ENCODE data around the gene MX2.
"Not testable (repeated sequence)": the region's sequence is repeated elsewhere in the genome, so short reads cannot be mapped to it uniquely, and the experiment has no call there.

MX2 gene

DNA sequence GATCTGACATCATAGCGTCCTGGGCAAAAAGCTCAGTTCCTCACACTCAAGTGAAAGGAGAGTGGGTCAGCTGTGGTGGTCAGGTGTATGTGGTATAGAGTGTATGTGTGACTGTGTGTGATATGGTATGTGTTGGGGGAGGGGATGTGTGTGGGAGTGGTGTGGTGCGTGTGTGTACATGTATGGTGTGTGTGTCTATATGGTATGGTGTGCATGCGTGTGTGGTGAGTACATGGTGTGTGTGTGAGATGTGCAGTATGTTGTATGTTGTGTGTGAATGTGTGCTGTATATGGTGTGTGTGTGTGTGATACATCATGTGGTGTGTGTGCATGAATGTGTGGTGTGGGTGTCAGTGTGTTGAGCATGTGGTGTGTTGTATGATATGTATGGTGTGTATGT is 24.3 kb upstream of the MX2 start:
- no peak for DNase-seq (ENCODE audit: low read depth)

DNA sequence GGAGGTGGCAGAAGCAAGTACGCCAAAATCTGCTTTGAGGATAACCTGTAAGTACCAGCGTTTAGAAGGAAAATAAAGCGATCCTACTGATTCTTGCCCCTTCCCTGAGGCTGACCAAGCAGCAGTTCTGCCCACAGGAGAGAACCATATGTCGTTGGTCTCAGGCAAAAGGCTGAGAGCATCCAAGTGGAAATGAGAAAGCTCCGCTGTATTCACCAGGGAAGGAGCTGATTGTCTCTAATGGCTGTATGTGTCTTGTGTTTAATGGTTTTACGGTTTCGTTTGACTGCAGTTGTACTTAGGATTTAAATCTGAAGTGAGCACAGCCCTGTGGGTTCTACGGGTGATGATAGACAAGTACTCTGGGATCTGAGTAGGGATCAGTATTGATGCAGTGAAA is 23.4 kb upstream of the MX2 start:
- DNase-seq (ENCODE audit: low read depth), result no peak

DNA sequence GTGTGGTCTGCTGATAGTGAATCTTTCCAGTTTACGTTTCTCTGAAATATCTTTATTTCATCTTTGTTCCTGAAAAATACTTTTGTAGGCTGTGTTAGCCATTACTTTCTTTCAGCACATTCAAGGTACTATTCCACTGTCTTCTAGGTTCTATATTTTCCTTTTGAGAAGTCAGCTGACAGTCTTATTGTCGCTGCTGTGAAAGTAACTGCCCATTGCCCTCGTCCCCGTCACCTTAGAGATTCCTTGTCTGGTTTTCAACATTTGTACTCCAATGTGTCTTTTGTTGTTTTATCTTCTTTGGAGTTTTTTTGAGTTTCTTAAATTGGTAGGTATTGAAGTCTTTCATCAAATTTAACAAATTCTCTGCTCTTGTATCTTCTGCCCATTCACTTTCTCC is 19.8 kb upstream of the MX2 start:
- DNase-seq (ENCODE audit: low read depth), result no peak

DNA sequence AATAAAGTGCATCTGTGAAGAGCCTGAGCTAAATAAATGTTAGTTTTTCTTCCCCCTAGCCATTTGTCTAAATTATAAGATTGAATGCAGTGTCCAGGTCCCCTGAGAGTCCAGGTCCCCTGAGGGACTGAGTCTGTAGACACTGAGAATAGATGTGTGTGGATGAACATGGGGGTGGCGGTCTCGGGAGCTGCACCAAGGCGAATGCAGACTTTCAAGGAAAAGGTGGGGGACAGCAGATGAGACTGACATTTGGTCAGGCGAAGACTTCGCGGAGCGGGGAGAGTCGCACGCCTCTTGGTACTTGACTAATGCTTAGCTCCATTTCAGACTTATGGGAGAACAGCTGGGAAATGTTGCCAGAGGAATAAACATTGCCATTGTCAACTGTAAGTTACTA is 17.7 kb upstream of the MX2 start:
- no peak for DNase-seq (ENCODE audit: low read depth)

DNA sequence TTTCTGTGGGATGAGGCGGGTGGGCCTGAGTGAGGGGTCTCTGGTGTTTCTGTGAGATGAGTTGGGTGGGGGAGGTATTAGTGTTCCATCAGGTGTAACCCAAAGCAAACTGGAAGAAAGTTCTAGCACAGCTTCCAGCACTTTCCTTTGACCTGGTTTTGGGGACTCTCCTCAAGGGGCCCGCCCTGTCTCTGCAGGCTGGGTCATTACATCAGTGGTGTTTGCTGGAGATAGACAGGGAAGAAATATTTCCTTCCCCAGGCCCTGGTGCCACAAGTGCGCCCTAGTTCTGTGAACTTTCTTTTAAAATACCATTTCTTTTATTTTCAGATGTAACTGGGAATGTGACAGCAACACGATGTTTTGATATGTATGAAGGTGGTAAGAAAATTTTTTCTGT is 16.5 kb upstream of the MX2 start:
- no peak for DNase-seq (ENCODE audit: low read depth)

DNA sequence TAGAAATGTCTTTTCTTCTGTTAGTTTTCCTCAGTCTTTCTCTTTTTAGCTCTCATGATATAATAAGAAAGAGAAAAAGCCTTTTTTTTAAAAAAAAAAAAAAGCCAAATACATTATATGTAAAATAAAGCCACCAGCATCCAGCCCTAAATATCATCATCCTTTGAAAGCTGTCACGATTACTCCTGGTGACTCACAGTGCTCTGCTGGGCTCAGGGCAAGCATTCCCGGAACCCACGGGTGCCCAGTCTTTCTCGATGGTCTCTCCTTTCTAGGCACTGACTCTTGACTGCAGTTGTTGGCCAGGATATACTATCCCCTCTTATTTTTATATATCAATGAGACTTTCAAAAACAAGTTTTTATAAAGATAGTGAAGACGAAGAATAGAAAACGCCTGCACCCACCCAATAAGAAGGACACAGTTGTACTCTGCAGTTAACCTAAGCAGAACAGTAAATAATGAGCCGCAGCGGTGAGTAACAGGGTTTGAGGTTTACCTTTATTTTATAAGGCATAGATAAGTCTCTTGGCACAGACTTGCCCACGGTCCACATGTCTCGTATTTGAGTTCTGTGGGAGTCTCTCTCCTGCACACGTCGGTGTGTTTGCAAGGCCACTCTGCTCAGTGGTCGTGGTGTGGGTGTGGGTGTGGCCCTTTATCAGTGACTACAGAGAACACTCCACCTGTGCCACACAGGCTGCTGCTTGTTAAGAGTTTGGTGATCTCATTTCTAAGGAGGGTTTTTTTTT is 15.7 kb upstream of the MX2 start:
- no peak for DNase-seq (ENCODE audit: low read depth)

DNA sequence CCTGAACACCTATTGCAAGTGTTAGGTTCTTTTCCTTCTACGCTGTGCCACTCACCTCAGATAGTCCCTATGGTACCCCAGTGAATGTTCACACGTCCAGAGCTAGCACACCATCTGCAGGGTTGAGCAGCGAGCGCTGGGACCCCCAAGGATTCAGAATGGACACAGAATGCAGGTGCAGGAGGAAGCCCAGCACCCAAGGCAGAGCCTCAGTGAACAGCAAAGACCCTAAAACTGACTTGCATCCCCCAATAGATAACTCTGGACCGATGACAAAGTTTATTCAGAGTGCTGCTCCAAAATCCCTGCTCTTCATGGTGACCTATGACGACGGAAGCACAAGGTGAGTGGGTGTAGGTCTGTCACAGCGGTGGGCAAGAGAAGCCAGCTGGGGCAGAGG is 15.1 kb upstream of the MX2 start:
- no peak for DNase-seq (ENCODE audit: low read depth)

DNA sequence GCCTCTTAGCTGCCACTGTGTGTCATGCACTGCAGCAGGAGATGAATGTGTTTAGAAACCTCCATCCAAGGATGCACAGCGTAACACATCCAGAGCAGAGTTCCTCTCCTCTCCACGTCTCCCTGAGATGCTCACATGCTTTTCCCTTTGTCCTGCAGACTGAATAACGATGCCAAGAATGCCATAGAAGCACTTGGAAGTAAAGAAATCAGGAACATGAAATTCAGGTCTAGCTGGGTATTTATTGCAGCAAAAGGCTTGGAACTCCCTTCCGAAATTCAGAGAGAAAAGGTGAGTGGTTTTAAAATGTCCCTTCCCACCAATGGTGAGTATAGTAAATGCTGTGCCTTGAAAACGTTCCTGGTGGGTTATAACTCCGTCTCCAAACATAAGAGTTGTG is 13.4 kb upstream of the MX2 start:
- DNase-seq (ENCODE audit: low read depth), result no peak

DNA sequence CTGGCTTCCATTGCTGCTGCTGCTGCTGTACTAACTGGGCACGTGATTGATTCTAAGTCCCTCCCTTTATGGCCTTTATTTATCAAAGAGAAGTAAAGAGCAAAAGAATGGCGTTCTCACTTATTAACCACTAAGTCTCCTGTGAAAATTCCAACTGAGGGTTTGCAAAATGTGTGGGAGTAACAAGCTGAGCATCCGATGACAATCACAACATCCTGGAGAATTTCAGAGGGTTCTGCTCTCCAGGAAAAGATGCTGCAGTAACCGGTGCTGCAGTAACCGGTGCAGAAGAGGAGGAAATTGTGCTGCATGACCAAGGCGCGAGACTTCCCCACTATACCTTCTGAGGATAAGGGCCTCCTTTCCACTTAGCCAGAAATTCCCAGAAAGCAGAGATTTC is 12.7 kb upstream of the MX2 start:
- no peak for DNase-seq (ENCODE audit: low read depth)

DNA sequence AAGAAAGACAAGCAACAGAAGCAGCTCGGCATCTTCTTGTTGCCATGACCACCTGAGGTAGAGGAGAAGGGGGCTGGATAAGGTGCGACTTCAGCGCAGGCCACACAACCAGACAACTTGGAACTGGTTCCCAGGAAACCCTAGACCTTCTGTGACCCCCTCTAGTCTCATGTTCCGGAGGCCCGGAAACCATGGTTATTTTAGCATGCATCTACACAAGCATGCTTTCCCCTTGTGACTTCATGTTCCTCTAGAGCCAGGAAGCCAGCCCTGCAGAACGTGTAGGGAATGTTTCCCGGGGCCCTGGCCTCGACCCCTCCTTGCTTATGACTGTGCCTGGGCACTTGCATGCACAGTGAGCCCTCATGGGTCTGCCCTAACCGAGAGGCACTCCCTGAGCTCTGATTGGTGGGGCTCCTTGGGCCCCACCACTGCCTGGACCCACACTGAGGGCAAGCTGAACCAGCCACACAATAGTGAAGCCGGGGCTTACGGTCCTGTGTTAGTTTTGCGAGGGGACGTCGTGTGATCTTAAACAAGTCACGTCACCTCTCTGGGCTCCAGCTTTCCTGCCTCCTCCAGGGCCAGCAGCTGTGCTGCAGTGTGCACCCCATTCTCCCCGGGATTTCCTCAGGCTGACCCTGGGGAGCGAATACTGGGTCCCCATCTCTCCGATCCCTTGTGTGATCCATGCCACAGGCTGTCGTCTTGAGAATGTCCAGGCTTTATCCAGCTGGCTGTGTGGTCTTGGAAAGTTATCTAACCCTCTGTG is 12.0 kb upstream of the MX2 start:
- no peak for DNase-seq (ENCODE audit: low read depth)

DNA sequence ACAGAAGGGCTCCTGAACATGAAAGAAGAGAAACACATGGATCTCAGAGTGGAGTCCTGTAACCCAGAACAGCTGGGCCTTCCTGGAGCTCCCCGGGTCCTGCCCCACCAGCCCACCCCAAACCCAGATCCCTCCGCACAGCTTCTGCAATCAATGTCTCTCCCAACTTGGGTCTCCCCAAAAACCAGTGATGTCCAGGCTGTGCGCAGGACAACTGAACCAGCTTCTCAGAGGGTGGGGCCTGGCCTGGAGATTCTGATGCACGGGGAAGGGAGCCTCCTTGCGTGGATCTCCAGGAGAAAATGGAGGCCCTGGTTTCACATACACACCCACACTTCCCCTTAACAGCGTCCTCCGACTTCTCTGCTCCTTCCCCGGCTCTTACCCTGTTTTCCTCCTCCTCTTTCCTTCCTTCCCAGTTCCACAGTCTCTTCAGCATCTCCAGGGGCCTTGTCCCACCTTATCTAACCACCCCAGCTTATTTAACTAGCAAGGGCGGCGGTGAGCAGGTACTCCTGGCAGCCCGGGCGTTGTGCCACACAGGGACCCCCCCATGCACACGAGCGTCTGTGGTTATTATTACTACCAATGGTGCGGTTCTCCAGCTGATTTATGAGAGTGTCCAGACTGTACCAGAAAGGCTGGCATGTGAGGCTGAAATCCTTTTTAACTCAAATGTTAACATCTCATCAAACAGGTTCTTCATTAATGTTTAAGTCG is 11.2 kb upstream of the MX2 start:
- DNase-seq (ENCODE audit: low read depth), result no peak

DNA sequence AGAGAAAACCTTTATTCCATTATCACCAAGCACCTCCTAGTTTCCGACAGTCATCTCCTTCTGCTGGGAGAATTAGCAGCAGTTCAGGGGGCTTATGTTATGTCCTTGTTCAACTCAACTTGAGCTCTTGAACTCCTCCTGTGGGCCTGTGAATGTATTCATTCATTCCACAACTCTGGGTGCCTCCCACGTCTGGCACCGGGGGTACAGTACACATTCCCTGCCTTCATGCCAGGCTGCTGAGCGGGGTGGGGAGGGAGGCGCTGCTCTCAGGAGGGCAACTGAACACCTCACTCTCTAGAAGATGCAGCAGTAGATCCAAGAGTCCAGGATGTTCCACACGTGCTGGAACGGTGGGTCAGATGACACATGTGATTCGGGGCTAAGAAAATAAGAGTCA is 4.3 kb upstream of the MX2 start:
- no peak for DNase-seq (ENCODE audit: low read depth)

DNA sequence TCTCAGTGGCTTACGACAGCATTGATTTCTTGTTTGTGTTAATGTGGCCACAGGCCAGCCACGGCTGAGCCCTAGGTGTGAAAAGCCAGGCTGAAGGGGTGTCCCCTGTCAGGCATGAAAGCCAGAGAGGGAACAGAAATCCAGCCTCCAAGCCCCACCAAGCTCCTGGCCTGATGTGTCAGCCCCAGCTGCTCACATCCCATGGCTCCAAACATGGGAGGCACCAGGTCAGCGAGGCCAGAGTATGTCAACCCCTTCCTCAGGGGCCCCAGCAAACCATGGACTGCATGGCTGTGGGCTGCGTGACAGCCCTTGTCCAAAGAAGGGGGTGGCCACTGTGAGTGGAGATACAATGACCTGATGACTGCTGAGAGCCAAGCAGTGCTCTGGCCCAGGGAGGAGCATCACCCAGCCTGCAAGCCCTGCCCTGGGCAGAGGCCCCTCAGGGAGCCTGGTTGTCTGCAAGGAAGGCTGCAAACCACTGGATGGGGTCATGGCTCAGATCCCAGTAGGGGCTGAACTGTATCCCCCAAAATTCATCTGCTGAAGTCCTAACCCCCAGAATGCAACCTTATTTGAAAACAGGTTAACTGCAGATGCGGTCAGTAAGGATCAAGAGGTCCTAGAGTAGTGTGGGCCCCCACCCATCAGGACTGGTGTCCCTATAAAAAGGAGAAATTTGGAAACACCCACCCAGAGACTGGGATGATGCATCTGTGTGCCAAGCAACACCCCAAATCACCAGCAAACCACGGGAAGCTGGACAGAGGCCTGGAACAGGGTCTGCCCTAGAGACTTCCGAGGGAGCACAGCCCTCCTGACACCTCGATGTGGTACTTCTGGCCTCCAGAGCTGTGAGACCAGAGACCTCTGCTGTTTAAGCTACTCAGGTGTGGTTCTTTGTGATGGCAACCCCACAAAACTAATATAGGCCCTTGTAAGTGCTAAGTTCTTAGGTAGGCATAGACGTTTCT is 3.3 kb upstream of the MX2 start:
- no peak for DNase-seq (ENCODE audit: low read depth)

DNA sequence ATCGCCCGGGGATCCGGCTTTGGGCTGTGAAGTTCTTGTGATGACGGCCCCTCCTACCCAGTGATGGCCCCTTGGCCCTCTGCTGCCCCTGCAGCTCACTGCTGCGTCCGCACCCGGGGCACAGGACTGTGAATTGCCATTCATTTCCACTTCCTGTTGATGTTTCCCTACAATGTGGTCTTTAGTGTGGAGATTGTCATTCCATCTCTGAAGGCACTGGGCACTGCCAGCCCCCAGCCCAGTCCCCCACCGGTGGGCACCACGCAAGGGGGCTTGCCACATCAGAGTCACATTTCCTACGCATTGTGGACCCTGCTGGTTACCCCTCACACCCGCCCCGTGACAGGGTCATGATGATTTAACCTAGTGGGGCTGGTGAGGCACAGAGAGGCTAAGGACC is 2.5 kb upstream of the MX2 start:
- DNase-seq (ENCODE audit: low read depth), result no peak

DNA sequence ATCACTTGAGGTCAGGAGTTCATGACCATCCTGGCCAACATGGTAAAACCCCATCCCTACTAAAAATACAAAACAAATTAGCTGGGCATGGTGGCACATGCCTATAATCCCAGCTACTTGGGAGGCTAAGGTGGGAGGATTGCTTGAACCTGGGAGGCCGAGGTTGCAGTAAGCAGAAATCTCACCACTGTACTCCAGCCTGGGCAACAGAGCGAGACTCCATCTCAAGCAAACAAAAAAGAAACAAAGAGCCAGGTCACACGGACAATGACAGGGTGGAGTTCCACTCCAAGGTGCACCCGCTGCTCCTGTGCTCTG is 2.1 kb upstream of the MX2 start:
- not testable (repeated sequence) for DNase-seq (ENCODE audit: low read depth)

DNA sequence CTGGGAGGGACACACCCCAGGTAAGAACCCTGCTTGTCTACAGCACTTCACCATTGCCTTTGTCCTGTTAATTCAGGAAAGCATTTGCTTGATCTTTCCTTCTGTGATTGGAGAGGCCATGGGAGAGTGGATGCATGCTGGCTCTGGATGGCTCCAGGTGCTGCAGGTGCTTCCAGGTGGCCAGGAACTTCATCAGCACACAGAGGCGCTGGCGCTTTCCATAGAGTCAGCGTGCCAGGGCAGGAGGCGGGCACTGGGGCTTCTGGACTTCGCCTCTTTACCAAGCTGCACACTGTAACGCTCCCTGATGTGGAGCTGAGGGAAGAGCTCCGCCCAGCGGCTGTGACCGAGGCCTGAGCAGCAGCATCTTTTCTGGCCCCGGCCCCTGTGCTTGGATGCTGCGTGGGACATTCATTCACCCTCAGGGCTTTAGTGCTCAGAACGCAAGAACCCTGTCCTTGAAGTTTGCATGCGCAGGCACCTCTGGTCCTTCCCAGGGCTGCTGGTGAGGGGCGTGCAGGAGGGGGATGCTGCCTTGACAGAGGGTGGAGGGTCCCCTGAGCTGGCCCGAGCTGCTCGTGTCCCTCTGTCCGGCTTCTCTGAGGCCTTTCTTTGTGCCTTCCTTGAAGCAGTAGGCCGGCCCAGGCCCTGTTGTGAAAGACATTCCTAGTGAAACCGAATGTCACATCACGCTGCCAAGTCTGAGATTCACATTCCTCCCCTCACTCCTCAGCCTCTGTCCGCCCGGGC is 1.6 kb upstream of the MX2 start:
- DNase-seq (ENCODE audit: low read depth), result peak; percentile 36

DNA sequence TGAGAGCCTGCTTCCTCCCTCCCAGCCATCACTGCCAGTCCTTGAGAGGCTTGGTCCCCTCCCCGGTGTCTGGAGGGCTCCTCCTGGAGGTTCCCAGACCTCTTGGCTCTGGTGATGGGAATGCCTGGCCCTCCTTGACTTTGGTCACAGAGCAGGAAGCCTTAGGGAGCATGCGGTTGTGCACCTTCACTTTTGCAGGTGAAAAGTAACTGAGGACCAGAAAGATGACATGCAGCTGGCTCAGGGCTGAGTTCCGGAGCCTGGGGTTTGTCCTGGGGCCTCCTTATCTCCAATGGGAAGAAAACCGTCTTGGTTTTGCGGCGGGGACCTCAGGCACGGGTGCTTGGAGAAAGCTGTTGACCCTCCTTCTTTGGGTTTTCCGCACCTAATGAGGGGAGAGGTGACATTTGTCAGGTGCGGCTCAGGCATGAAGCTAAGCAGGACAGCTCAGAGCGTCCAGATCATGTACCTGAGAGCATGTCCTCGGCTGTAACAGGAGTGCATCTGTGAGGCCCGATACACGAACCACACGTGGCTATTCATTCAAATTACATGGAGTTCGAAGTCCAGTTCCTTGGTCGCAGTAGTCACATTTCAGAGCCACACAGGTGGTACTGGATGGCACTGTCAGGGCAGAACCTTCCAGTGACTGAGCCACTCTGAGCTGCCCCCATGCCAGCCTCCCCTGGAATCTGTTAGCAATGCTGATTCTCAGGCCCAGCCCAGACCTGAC is 608 bp upstream of the MX2 start:
- DNase-seq (ENCODE audit: low read depth), result no peak

DNA sequence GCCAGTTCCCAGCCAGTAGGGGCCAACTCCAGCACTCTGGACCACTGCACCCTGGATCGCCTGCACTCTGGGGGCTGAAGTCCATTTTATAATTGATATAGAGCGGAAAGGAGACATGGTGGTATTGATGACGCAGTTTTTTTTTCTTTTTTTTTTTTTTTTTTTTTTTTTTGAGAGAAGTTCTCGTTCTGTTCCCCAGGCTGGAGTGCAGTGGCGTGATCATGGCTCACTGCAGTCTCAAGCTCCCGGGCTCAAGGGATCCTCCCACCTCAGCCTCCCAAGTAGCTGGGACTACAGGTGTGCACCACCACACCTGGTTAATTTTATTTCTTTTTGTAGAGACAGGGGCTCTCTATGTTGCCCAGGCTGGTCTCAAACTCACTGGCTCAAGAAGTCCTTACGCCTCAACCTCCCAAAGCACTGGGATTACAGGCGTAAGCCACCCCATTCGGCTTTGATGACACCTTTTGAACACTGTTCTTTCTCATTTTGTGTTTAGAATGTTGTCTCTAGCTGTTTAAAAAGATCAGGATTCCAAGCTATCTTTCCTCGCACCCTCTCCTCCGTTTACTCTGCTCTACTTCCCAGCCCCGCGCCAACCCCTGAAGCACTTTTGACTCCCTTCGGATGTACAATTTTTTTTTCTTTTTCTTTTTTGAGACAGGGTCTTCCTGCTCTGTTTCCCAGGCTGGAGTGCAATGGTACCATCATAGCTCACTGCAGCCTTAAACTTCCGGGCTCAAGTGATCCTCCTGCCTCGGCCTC is 960 bp downstream of the MX2 start:
- DNase-seq (ENCODE audit: low read depth), result no peak

DNA sequence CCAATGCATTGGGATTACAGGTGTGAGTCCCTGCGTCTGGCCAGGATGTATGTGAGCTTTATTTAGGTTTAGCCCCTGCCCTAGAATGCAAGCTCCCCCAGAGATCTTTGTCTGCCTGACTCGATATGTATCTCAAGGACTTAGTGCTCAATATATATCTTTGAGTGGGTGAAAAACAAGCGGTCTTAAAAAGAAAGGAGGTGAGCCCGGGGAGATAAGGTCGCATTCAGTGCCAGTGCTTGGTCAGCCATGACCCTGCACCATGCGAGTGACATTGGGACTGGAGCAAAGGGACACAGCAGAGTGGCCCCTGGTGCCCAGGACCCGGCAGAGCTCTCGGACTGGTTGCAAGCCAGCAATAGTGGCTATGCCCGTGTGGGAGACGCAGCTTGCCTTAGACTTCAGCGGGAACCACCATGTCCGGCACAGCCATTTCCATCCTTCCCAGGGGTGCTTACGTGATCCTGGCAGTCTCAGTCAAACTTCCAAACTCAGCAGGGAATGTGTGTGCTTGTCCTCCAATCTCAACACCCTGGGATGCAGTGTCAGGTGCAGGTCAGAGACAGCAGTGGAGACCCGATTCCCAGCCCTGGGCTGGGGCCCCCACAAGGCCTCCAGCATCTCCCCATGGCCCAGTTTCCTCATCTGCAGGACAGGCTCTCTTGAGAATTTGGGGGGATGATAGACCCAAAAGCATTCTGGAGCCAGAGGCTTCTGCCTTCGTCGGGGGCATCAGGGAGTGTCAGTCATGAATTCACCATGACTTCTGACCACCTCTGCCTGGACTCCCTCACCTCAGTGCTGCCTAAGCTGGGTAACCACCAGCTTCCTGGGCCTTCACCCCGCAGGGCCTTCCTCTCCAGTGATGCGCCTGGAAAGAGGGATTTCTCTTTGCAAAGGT is 1.8 kb downstream of the MX2 start:
- DNase-seq (ENCODE audit: low read depth), result no peak
